Trophoblast cell (in vitro differentiated cells and primary cell): Measurements from ENCODE around the gene SEL1L3.
A peak's percentile ranks its signal among the peaks of the same experiment; 100 is the strongest.

Source experiments
- DNase-seq, 2 donors: peaks; one replicate each; pipeline ENCODE4 v3.0.0-alpha.2; 2016
- H2AFZ ChIP-seq: 2 replicates; pipeline ENCODE4 v1.6.1; 2013; ENCODE audit warnings: low read length, moderate library complexity, mild to moderate bottlenecking; ENCODE audit not compliant: insufficient read depth, poor library complexity
- H2AK5ac ChIP-seq: 2 replicates; pipeline ENCODE4 v1.6.1; 2013; ENCODE audit warnings: mild to moderate bottlenecking, low read length
- H2BK120ac ChIP-seq: 2 replicates; pipeline ENCODE4 v1.6.1; 2013; ENCODE audit warnings: low read length, mild to moderate bottlenecking, moderate library complexity; ENCODE audit not compliant: insufficient read depth, poor library complexity
- H2BK12ac ChIP-seq: 2 replicates; pipeline ENCODE4 v1.6.1; 2013; ENCODE audit warnings: mild to moderate bottlenecking, low read length, moderate library complexity
- H2BK5ac ChIP-seq: 2 replicates; pipeline ENCODE4 v1.6.1; 2013; ENCODE audit warnings: low read length, low read depth, moderate library complexity, mild to moderate bottlenecking; ENCODE audit not compliant: poor library complexity
- H3K14ac ChIP-seq: 2 replicates; pipeline ENCODE4 v1.6.1; 2013; ENCODE audit warnings: mild to moderate bottlenecking, low read length
- H3K18ac ChIP-seq: 2 replicates; pipeline ENCODE4 v1.6.1; 2013; ENCODE audit warnings: mild to moderate bottlenecking, low read length
- H3K23ac ChIP-seq: 2 replicates; pipeline ENCODE4 v1.6.1; 2013; ENCODE audit warnings: low read length
- H3K27ac ChIP-seq: 2 replicates; pipeline ENCODE4 v1.5.1; 2013; ENCODE audit warnings: low read depth, mild to moderate bottlenecking, inconsistent platforms, low read length, moderate library complexity
- H3K27me3 ChIP-seq: 2 replicates; pipeline ENCODE4 v1.6.1; 2013; ENCODE audit warnings: inconsistent platforms, mild to moderate bottlenecking, low read length, moderate library complexity; ENCODE audit not compliant: insufficient read depth
- H3K36me3 ChIP-seq, 2 experiments: 1 replicate in 1 of 2; 2 replicates in 1 of 2; pipeline ENCODE4 v1.6.1; 2013; ENCODE audit warnings: low read length in 2 of 2, mild to moderate bottlenecking in 2 of 2, moderate library complexity in 1 of 2; ENCODE audit not compliant: insufficient read depth in 2 of 2, control insufficient read depth in 1 of 2
- H3K4ac ChIP-seq: 2 replicates; pipeline ENCODE4 v1.6.1; 2013; ENCODE audit warnings: low read depth, mild to moderate bottlenecking, low read length, moderate library complexity
- H3K4me1 ChIP-seq, 2 experiments: 1 replicate in 1 of 2; 2 replicates in 1 of 2; pipeline ENCODE4 v1.6.1; 2013; ENCODE audit warnings: low read length in 2 of 2, mild to moderate bottlenecking in 2 of 2, moderate library complexity in 1 of 2; ENCODE audit not compliant: insufficient read depth in 2 of 2, control insufficient read depth in 1 of 2
- H3K4me2 ChIP-seq: 2 replicates; pipeline ENCODE4 v1.6.1; 2013; ENCODE audit warnings: inconsistent platforms, mild to moderate bottlenecking, low read length, moderate library complexity
- H3K4me3 ChIP-seq: 2 replicates; pipeline ENCODE4 v1.5.1; 2013; ENCODE audit warnings: mild to moderate bottlenecking, low read depth, low read length, inconsistent platforms
- H3K79me1 ChIP-seq: one replicate; pipeline ENCODE4 v1.6.1; 2013; ENCODE audit warnings: low read length
- H3K79me2 ChIP-seq: 2 replicates; pipeline ENCODE4 v1.6.1; 2013; ENCODE audit warnings: low read length, mild to moderate bottlenecking; ENCODE audit not compliant: control insufficient read depth, insufficient read depth, poor library complexity
- H3K9ac ChIP-seq: 2 replicates; pipeline ENCODE4 v1.6.1; 2013; ENCODE audit warnings: mild to moderate bottlenecking, low read length
- H3K9me3 ChIP-seq: 2 replicates; pipeline ENCODE4 v1.6.1; 2013; ENCODE audit warnings: low read depth, mild to moderate bottlenecking, control low read depth, inconsistent platforms, low read length; ENCODE audit not compliant: insufficient read depth
- H4K12ac ChIP-seq: 2 replicates; pipeline ENCODE4 v1.6.1; 2013; ENCODE audit warnings: low read depth, mild to moderate bottlenecking, low read length, moderate library complexity
- H4K8ac ChIP-seq: 2 replicates; pipeline ENCODE4 v1.6.1; 2013; ENCODE audit warnings: low read depth, mild to moderate bottlenecking, low read length, moderate library complexity
- H4K91ac ChIP-seq: one replicate; pipeline ENCODE4 v1.6.1; 2013; ENCODE audit warnings: low read depth, mild to moderate bottlenecking, low read length, moderate library complexity
- WGBS: extraction: QIAGEN DNeasy Blood & Tissue Kit; methylation state at CpG from one replicate; pipeline ENCODE4 v1.1.7; 2013; ENCODE audit warnings: missing lambda C conversion rate; ENCODE audit not compliant: insufficient read length, insufficient coverage; ENCODE audit errors: extremely low coverage; 5-methylcytosine and 5-hydroxymethylcytosine counted together

SEL1L3 gene

GRCh38 chr4:25809996-25810395 is 52.8 kb downstream of the SEL1L3 start:
- Histone ChIP-seq H3K23ac (no peak overlapping the region), H4K8ac (no peak overlapping the region), H2AK5ac (no peak overlapping the region), H3K9ac (no peak overlapping the region), H3K4me3 (peak overlapping the region; percentile 12), H3K27ac (no peak overlapping the region), H3K18ac (no peak overlapping the region), H3K4me2 (no peak overlapping the region), H3K27me3 (no peaks in the 10 kb centered on the region), H3K4ac (no peak overlapping the region), H3K14ac (no peak overlapping the region), H3K79me2 (no peaks in the 10 kb centered on the region), H3K4me1 (peaks cover 6 to 7% of the 10 kb centered on the region in 2 experiments), H2BK12ac (no peak overlapping the region), H4K91ac (no peak overlapping the region), H3K9me3 (no peaks in the 10 kb centered on the region), H2AFZ (no peak overlapping the region), H3K36me3 (no peaks in the 10 kb centered on the region), H2BK120ac (no peak overlapping the region), H2BK5ac (no peak overlapping the region), H3K79me1 (no peaks in the 10 kb centered on the region), H4K12ac (no peak overlapping the region)
- WGBS, result no CpG with 5 or more reads among the region's 4 CpGs
- no peak for DNase-seq

- H3K23ac ChIP-seq, result no peak overlapping the region
- H4K12ac ChIP-seq, result no peak overlapping the region
- H2BK120ac ChIP-seq, result no peak overlapping the region
- no peak overlapping the region for H4K91ac ChIP-seq
- no peak overlapping the region for H3K9ac ChIP-seq
- no peaks in the 10 kb centered on the region for H3K9me3 ChIP-seq
- no peak overlapping the region for H3K4ac ChIP-seq
- H4K8ac ChIP-seq, result no peak overlapping the region
- H2BK5ac ChIP-seq, result no peak overlapping the region
- no peak overlapping the region for H3K14ac ChIP-seq
- WGBS, result no CpG with 5 or more reads among the region's 8 CpGs
- no peak overlapping the region for H3K4me3 ChIP-seq
- peaks cover 4% of the 10 kb centered on the region in 2 experiments for H3K4me1 ChIP-seq
- no peak overlapping the region for H3K18ac ChIP-seq
- H3K27ac ChIP-seq, result no peak overlapping the region
- H2BK12ac ChIP-seq, result no peak overlapping the region
- no peak overlapping the region for H2AFZ ChIP-seq
- no peak for DNase-seq
- no peak overlapping the region for H2AK5ac ChIP-seq
- H3K27me3 ChIP-seq, result no peaks in the 10 kb centered on the region
- no peaks in the 10 kb centered on the region for H3K79me1 ChIP-seq
- no peaks in the 10 kb centered on the region for H3K79me2 ChIP-seq
- no peak overlapping the region for H3K4me2 ChIP-seq
- H3K36me3 ChIP-seq, result peaks cover 0 to under 1% of the 10 kb centered on the region in 2 experiments
Measured at GRCh38 chr4:25807102-25807728, 55.6 kb downstream of the SEL1L3 start.

- Histone ChIP-seq H3K14ac (no peak overlapping the region), H2AFZ (no peak overlapping the region), H3K18ac (no peak overlapping the region), H3K4ac (no peak overlapping the region), H3K79me2 (no peaks in the 10 kb centered on the region), H3K4me1 (no peaks in the 10 kb centered on the region), H4K8ac (no peak overlapping the region), H3K9me3 (no peaks in the 10 kb centered on the region), H3K4me3 (no peak overlapping the region), H3K27ac (no peak overlapping the region), H3K23ac (no peak overlapping the region), H3K27me3 (no peaks in the 10 kb centered on the region), H2BK120ac (no peak overlapping the region), H4K91ac (no peak overlapping the region), H2AK5ac (no peak overlapping the region), H2BK5ac (no peak overlapping the region), H3K4me2 (no peak overlapping the region), H2BK12ac (no peak overlapping the region), H3K36me3 (peaks cover 0 to 4% of the 10 kb centered on the region in 2 experiments), H3K9ac (no peak overlapping the region), H4K12ac (no peak overlapping the region), H3K79me1 (no peaks in the 10 kb centered on the region)
- DNase-seq, result no peak
- WGBS, result no CpG with 5 or more reads among the region's 6 CpGs
Measured at GRCh38 chr4:25805255-25805860, 57.4 kb downstream of the SEL1L3 start.

GRCh38 chr4:25803720-25804225 is 59.0 kb downstream of the SEL1L3 start:
- Histone ChIP-seq H3K23ac (no peak overlapping the region), H2BK12ac (no peak overlapping the region), H4K91ac (no peak overlapping the region), H3K4me1 (no peaks in the 10 kb centered on the region), H3K9ac (no peak overlapping the region), H3K27ac (no peak overlapping the region), H3K14ac (no peak overlapping the region), H4K8ac (no peak overlapping the region), H3K9me3 (no peaks in the 10 kb centered on the region), H2BK5ac (no peak overlapping the region), H3K4me3 (no peak overlapping the region), H3K79me2 (no peaks in the 10 kb centered on the region), H2AK5ac (no peak overlapping the region), H2BK120ac (no peak overlapping the region), H3K4ac (no peak overlapping the region), H3K36me3 (peaks cover 0 to 4% of the 10 kb centered on the region in 2 experiments), H3K4me2 (no peak overlapping the region), H4K12ac (no peak overlapping the region), H3K79me1 (no peaks in the 10 kb centered on the region), H3K27me3 (no peaks in the 10 kb centered on the region), H3K18ac (no peak overlapping the region), H2AFZ (no peak overlapping the region)
- no peak for DNase-seq
- no CpG with 5 or more reads among the region's 3 CpGs for WGBS
